Ishikawa (cell line): ENCODE data around the gene C11orf87.

Experiments used
- CEBPB ChIP-seq: IDR thresholded peaks from 2 replicates; pipeline ENCODE4 v1.6.1; 2012
- CREB1 ChIP-seq: IDR thresholded peaks from 2 replicates; pipeline ENCODE4 v1.6.1; 2012; ENCODE audit warnings: low read depth
- EGR1 ChIP-seq: IDR thresholded peaks from 2 replicates; pipeline ENCODE4 v1.6.1; 2012
- EP300 ChIP-seq: IDR thresholded peaks from 2 replicates; pipeline ENCODE4 v1.6.1; 2012; ENCODE audit warnings: borderline replicate concordance
- FOXM1 ChIP-seq: IDR thresholded peaks from 2 replicates; pipeline ENCODE4 v1.6.1; 2012; ENCODE audit warnings: low read depth, borderline replicate concordance
- NFIC ChIP-seq: IDR thresholded peaks from 2 replicates; pipeline ENCODE4 v1.6.1; 2012
- RAD21 ChIP-seq: IDR thresholded peaks from 2 replicates; pipeline ENCODE4 v1.6.1; 2012; ENCODE audit warnings: low read depth
- TAF1 ChIP-seq: IDR thresholded peaks from 2 replicates; pipeline ENCODE4 v1.6.1; 2012; ENCODE audit warnings: low read depth, mild to moderate bottlenecking
- TCF12 ChIP-seq: IDR thresholded peaks from 2 replicates; pipeline ENCODE4 v1.6.1; 2012; ENCODE audit warnings: low read depth
- TEAD4 ChIP-seq: IDR thresholded peaks from 2 replicates; pipeline ENCODE4 v1.6.1; 2012
- YY1 ChIP-seq: IDR thresholded peaks from 2 replicates; pipeline ENCODE4 v1.6.1; 2012; ENCODE audit warnings: low read depth
- ZBTB7A ChIP-seq: IDR thresholded peaks from 2 replicates; pipeline ENCODE4 v1.6.1; 2012; ENCODE audit warnings: low read depth
- TF ChIP-seq, protein P1 (sequence below): IDR thresholded peaks from 2 replicates; pipeline ENCODE4 v1.6.1; 2012
- TF ChIP-seq, protein P2 (sequence below): IDR thresholded peaks from 2 replicates; pipeline ENCODE4 v1.6.1; 2012
- TF ChIP-seq, protein P3 (sequence below): IDR thresholded peaks from 2 replicates; pipeline ENCODE4 v1.6.1; 2012; ENCODE audit warnings: low read depth, mild to moderate bottlenecking

Gene C11orf87

DNA sequence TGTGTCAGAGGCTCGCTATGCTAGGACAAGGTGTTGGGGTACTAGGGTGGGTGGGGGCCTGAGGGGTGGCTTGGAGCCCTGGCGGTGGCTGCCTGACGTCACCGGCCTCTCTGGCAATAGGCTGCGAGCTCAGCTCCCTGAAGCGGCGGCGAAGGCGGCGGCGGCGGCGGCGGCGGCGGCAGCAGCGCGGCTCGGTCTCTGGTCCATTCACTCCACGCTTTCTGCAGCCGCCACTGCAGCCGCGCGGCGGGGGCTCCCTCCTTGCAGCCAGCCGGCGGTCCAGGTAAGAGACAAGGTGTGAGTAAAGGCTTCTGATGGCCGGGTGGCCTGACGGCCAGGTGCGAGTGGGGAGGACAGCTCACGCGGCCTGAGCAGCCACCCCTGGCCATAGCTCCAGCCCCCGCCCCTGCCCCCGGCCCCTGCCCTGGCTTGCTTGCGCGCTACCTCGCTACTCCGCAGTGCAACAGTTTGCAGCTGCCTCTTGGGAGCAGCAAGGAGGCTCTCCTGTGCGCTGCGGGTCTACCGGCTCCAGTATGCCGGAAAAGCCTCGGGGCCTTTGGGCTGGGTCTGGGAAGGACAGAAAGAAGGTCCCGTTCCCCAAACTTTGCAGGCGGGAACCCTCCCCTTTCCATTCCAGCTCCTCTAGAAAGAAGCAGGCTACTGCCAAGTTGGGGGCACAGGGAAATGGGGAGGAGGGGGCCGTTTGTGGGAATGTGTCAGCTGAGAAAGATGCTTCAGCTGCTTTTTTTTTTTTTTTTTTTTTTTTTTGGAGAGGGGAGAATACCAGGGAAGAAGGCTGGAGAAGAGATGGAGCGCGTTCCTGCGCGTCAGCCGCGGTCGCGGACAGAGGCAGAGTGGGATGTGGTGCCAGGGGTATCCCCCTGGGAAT, at the start of gene C11orf87:
Gene C11orf87 (plus strand): TSS at position 210 of the 889 bp plus-strand sequence. CDS start 1,444 bp downstream, outside the sequence.
- TF ChIP-seq, protein P1, sequence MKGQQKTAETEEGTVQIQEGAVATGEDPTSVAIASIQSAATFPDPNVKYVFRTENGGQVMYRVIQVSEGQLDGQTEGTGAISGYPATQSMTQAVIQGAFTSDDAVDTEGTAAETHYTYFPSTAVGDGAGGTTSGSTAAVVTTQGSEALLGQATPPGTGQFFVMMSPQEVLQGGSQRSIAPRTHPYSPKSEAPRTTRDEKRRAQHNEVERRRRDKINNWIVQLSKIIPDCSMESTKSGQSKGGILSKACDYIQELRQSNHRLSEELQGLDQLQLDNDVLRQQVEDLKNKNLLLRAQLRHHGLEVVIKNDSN = no peak
- TF ChIP-seq EP300 = no peak
- TF ChIP-seq CREB1 = no peak
- no peak for TF ChIP-seq NFIC
- no peak for TF ChIP-seq TAF1
- TF ChIP-seq TCF12 = no peak
- TF ChIP-seq YY1 = no peak

DNA sequence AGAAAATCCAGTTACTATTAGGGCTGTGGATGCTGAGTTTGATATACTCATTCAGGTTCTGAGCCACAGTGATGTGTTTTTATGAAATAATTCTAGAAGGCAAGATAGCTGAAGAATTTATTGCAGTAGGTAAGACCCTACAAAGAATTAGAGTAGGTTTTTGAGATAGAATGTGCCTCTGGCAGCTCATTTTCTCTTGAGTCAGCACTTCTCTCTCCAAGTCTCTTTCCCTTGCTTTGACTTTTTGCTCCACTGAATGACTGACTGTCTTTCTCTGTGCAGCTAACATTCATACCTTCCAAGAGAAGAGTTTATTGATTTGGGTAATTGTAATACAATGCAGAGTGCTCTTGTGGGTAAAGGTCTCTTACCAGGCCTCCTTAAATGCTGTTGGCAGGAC, 48.0 kb upstream of the C11orf87 start:
- TF ChIP-seq RAD21 (no peak), YY1 (no peak), TAF1 (no peak), CEBPB (no peak), FOXM1 (no peak)
- TF ChIP-seq, protein P2, sequence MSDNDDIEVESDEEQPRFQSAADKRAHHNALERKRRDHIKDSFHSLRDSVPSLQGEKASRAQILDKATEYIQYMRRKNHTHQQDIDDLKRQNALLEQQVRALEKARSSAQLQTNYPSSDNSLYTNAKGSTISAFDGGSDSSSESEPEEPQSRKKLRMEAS = no peak

DNA sequence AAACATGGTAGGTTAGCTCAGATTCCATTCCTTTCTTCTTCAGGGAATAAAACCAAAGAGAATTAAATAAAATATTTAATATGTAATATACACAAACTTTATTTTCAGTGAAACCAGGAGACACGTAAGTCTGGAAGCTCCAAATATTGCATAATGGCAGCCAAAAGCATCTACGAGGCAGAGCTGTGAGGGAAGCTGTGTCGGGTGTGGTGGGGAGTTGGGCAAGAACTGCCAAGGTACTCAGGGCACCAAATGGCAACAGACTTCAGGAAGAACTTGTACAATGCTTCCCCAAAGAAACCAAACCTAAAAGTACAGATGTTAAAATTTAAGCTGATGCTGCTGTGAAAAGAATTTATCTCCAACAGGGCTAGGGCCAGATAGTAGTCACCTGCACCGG, 47.5 kb upstream of the C11orf87 start:
- TF ChIP-seq CREB1 (no peak), EP300 (no peak), ZBTB7A (no peak), TEAD4 (no peak), RAD21 (no peak), FOXM1 (no peak), TAF1 (no peak), CEBPB (no peak)
- TF ChIP-seq, protein P1 = no peak
- TF ChIP-seq, protein P2 = no peak

DNA sequence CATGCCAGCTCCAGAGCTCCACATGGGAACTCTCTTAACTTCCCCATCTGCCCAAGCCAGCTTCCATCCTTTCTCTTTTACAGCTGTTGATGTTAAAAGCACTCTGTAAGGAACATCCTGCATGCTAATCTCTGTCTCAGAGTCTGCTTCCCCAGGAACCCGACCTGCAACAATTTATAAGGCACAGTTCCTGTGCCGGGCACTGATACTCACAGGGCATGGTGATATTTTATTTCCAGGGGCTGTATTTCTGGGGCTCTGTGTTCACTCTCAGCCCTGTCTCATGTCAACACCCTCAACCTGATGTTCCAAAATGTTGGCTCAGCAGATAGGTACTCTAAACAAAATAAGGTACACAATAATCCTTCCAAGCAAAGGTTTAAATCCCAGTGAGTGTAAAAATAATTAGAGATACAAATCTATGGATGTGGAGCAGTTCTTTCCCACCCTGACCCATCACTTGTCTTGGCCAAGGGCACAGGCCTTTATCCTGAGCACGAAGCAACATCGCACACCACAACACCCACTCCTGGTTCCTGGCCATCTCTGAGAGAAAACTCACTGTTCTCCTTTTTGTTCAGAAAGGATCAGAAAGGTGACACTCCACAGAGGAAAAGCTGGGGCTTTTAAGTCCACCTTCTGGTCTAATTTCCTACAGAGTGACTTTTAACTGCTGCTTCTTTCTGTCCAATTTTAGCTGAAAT, 44.8 kb upstream of the C11orf87 start:
- TF ChIP-seq EGR1 (no peak), TEAD4 (no peak), TAF1 (no peak), NFIC (no peak), EP300 (no peak), FOXM1 (no peak), YY1 (no peak), CEBPB (no peak), TCF12 (no peak), RAD21 (no peak), ZBTB7A (no peak), CREB1 (no peak)
- TF ChIP-seq, protein P2 = no peak
- TF ChIP-seq, protein P3, sequence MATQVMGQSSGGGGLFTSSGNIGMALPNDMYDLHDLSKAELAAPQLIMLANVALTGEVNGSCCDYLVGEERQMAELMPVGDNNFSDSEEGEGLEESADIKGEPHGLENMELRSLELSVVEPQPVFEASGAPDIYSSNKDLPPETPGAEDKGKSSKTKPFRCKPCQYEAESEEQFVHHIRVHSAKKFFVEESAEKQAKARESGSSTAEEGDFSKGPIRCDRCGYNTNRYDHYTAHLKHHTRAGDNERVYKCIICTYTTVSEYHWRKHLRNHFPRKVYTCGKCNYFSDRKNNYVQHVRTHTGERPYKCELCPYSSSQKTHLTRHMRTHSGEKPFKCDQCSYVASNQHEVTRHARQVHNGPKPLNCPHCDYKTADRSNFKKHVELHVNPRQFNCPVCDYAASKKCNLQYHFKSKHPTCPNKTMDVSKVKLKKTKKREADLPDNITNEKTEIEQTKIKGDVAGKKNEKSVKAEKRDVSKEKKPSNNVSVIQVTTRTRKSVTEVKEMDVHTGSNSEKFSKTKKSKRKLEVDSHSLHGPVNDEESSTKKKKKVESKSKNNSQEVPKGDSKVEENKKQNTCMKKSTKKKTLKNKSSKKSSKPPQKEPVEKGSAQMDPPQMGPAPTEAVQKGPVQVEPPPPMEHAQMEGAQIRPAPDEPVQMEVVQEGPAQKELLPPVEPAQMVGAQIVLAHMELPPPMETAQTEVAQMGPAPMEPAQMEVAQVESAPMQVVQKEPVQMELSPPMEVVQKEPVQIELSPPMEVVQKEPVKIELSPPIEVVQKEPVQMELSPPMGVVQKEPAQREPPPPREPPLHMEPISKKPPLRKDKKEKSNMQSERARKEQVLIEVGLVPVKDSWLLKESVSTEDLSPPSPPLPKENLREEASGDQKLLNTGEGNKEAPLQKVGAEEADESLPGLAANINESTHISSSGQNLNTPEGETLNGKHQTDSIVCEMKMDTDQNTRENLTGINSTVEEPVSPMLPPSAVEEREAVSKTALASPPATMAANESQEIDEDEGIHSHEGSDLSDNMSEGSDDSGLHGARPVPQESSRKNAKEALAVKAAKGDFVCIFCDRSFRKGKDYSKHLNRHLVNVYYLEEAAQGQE = no peak
- TF ChIP-seq, protein P1 = no peak

DNA sequence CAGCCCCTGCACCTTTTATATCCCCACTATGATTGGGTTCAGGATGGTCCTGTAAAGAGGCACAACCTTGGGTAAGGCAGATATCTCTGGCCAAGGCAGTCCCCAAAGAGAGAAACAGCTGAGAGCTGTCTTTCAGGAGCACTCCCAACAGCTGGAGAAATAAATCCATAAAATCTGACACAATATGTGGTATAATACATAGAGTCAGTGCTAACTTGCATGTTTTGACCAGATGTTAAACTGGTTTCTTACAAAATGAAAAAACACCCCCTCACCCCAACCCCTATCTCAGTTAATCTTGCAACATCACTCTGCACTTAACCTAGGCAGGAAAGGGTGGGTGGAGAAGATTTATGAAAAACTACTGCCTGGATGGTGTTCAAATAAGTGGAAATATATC, 44.0 kb upstream of the C11orf87 start:
- TF ChIP-seq TAF1 (no peak), YY1 (no peak), EP300 (no peak), TCF12 (no peak), NFIC (no peak), TEAD4 (no peak), RAD21 (no peak), EGR1 (no peak), ZBTB7A (no peak), FOXM1 (no peak)
- TF ChIP-seq, protein P2 = no peak

DNA sequence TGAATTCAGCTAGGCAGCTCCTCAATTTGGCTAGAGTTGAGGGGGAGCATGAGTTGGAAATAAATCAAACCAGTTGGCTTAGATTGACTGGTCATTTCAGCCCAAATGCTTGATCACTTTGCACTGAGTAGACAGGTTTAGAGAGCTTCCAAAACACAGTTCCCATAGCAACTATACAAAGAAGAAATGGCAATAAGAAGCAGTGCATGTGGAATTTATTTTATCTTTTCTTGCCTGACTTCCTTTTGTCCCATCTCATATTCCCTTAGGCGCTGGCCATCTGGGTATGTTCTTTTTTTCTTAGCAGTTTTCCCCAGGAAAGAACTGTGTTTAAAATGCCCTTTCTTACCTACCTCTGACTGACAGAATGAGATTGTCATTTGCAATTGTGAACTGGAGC, 38.7 kb upstream of the C11orf87 start:
- no peak for TF ChIP-seq CREB1
- TF ChIP-seq EP300 = no peak
- no peak for TF ChIP-seq FOXM1
- TF ChIP-seq, protein P3 = no peak
- no peak for TF ChIP-seq ZBTB7A
- TF ChIP-seq, protein P2 = no peak
- no peak for TF ChIP-seq EGR1
- TF ChIP-seq TCF12 = no peak
- TF ChIP-seq RAD21 = no peak
- TF ChIP-seq TAF1 = no peak
- no peak for TF ChIP-seq TEAD4
- no peak for TF ChIP-seq NFIC
- TF ChIP-seq, protein P1 = no peak
- TF ChIP-seq CEBPB = no peak
- TF ChIP-seq YY1 = no peak
